GOT3 (cell line): ENCODE measurements around the gene LBH.

Experiments
- DNase-seq: peaks from one replicate; lab custom pipeline; 2025; ENCODE audit warnings: mixed read lengths; lab: John Stamatoyannopoulos, UW

LBH gene

DNA sequence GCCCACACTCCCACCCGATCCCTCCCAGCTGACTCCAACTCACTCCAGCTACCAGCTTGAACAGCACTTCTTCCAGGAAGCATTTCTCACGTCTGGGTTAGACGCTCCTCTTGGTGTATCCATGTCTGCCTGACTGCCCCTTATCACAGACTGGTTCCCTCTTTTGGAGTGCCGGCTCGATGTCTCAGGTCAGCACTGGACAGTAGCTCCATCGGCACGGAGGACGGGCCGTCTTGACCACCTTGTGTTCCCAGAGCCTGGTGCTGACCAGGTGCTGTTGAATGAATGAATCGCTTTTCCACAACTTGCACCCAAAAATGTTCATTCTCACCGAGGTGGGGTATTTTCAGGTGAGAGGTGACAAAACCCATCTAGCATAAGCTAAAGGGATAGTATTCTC is 71.8 kb downstream of the LBH start:
- no peak for DNase-seq

DNA sequence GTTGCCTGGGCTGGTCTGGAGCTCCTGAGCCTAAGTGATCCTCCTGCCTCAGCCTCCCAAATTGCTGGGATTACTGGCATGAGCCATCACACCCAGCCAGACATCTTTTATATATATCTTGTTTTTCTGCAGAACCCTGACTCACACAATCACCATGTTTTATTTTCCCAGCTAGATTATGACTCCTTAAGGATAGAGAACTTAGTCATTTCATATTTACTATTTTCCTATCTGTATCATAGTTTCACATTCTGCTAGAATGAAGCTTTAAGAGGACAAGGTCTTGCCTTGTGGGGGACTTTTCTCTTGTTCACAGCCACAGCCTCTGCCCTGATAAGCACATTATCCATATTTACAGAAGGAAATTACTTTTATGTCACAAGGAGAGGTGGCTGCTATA is 73.9 kb downstream of the LBH start:
- DNase-seq, result no peak

DNA sequence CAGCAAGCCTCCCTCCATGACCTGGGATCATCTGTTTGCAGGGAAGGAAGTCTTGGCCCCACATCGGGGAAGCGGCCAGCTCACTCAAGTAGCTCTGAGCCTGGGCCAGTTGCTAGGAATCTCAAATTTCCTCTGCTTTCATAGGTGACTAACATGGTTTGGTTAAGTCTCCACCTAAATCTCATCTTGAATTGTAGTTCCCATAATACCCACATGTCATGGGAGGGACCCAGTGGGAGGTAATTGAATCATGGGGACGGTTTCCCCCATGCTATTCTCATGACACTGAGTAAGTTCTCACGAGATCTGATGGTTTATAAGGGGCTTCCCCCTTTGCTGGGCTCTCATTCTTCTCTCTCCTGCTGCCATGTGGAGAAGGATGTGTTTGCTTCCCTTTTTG is 75.2 kb downstream of the LBH start:
- DNase-seq, result no peak

DNA sequence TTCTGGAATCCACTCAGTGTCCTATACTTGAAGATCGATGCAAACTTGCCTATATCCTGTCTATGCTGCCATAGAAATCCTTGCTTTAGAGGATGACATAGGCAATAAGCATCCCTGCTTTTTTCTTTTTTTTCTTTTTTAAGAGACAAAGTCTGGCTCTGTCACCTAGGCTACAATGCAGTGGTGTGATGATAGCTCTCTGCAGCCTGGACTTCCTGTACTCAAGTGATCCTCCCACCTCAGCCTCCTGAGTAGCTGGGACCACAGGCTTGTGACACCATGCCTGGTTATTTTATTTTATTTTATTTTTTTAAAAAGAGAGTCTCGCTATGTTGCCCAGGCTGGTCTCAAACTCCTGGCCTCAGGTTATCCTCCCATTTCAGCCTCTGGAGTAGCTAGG is 76.9 kb downstream of the LBH start:
- no peak for DNase-seq
